Spinal cord (tissue), 10 donors: Measurements from ENCODE around the gene GAST. TPM values are rescaled to one million over a fixed set of nuclear protein-coding genes. Genes with fewer than 3 reads are reported as not detected.
"Not testable (repeated sequence)": the region's sequence is repeated elsewhere in the genome, so short reads cannot be mapped to it uniquely, and the experiment has no call there.

ENCODE experiments used
- DNase-seq, 6 donors: peaks; one replicate each; pipeline versions ENCODE4 v3.0.0 to v3.0.0-alpha.2; 2013 to 2015; ENCODE audit warnings: low spot score in 6 of 6, low read depth in 4 of 6
- H3K27ac ChIP-seq: one replicate; pipeline ENCODE4 v1.5.1; 2013; ENCODE audit warnings: low read depth, low read length, control low read depth
- H3K27me3 ChIP-seq: one replicate; pipeline ENCODE4 v1.6.1; 2013; ENCODE audit warnings: low read length; ENCODE audit not compliant: control insufficient read depth, insufficient read depth
- H3K36me3 ChIP-seq: one replicate; pipeline ENCODE4 v1.6.1; 2013; ENCODE audit warnings: low read length; ENCODE audit not compliant: control insufficient read depth, insufficient read depth
- H3K4me1 ChIP-seq: one replicate; pipeline ENCODE4 v1.6.1; 2013; ENCODE audit warnings: low read length; ENCODE audit not compliant: control insufficient read depth, insufficient read depth
- H3K4me3 ChIP-seq: one replicate; pipeline ENCODE4 v1.5.1; 2013; ENCODE audit warnings: low read depth, low read length, control low read depth
- H3K9me3 ChIP-seq: one replicate; pipeline ENCODE4 v1.6.1; 2013; ENCODE audit warnings: low read length; ENCODE audit not compliant: control insufficient read depth, insufficient read depth
- WGBS: methylation state at CpG from one replicate; pipeline ENCODE4 v1.1.5; 2013; ENCODE audit warnings: missing lambda C conversion rate; ENCODE audit not compliant: insufficient coverage; 5-methylcytosine and 5-hydroxymethylcytosine counted together
- polyA plus RNA-seq, 2 donors: library from polyadenylated mRNA; unstranded; fragments of 120-200 nt; gene quantifications; one replicate each; pipeline ENCODE4 v1.2.1, GENCODE V29; 2013; ENCODE audit not compliant: insufficient read length in 2 of 2
- total RNA-seq, 2 donors: library from RNA; depleted of rRNA in 1 of 2; stranded (reverse); fragments of 120-200 nt in 1 of 2; fragments of >200 nt in 1 of 2; gene quantifications; one replicate each; pipeline versions ENCODE4 v1.2.3 to v1.2.4, GENCODE V29; 2013 to 2014
- donor health status: healthy.

GAST gene
- total and polyA plus RNA-seq, 4 donors = 0.47 to 0.57 TPM; not detected in 2

DNA sequence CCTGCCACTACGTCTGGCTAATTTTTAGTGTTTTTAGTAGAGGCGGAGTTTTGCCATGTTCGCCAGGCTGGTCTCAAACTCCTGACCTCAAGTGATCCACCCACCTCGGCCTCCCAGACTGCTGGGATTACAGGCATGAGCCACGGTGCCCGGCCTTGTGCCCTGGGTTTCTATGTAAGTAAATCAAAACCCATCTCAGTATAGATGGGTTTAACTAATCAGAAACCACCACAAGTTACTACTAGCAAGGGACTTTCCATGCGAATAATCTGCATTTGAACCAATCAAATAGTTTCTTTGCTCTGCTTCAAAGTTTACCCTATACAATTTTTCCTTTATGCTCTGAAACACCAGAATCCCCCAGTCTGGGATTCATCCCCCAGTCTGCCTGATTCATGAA, 40.0 kb upstream of the GAST start:
- 100% methylated on average over 1 of the region's 7 CpGs for WGBS
- no peaks in the 10 kb centered on the region for H3K9me3 ChIP-seq
- H3K27ac ChIP-seq = no peak overlapping the region
- peaks cover 6% of the 10 kb centered on the region for H3K4me1 ChIP-seq
- no peaks in the 10 kb centered on the region for H3K27me3 ChIP-seq
- DNase-seq = no peak
- no peak overlapping the region for H3K4me3 ChIP-seq
- no peaks in the 10 kb centered on the region for H3K36me3 ChIP-seq

DNA sequence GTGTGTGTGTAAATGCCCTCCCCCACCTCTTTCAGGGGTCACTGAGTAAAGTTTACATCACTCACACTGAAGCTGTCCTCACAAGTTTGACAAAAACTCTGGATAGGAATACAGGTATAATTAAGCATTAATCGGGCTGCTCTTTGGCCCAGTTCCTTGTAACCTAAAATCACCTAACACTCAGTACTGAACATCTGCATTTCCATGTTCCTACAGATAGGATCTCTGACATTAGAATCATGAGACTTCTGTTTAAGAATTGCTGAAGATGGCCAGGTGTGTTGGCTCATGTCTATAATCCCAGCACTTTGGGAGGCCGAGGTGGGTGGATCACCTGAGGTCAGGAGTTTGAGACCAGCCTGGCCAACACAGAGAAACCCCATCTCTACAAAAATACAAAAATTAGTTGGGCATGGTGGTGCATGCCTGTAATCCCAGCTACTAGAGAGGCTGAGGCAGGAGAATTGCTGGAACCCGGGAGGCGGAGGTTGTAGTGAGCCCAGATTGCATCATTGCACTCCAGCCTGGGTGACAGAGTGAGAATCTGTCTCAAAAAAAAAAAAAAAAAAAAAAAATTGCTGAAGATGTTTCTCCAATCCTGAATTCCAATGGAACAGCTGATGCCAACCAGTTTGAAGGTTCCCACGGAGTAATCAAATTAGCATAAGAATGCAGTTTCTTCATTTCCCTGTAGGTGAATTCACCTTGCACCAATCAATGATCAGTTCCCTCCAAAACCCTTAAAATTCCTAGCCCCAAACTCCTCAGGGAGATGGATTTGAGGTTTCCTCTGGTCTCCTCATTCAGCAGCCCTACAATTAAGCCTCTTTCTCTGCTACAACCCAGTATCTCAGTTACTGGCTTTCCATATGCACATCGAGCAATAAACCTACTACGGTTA, 36.7 kb upstream of the GAST start:
- not testable (repeated sequence) for DNase-seq, H3K4me3 ChIP-seq, H3K9me3 ChIP-seq, H3K36me3 ChIP-seq, H3K27me3 ChIP-seq, H3K27ac ChIP-seq, H3K4me1 ChIP-seq
- WGBS = 70% methylated on average over 2 of the region's 7 CpGs

DNA sequence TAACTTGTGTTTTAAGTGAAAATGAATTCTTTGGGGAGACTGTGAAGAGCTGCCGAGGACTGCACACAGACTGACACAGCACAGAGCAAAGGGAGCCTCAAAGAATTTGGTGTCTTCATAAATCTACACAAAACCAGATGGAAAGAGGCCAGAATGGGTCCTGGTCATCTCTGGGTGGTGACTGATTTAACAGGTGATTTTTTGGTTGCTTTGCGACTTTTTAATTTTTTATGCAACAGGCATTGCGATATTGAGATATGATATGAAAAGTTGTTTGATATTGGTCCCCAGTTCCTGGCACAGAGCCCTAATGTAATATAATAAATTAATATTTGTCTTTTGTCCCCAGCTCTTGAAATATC, 36.1 kb upstream of the GAST start:
- H3K9me3 ChIP-seq = no peaks in the 10 kb centered on the region
- no peaks in the 10 kb centered on the region for H3K36me3 ChIP-seq
- H3K4me1 ChIP-seq = peaks cover 5% of the 10 kb centered on the region
- DNase-seq = no peak
- H3K4me3 ChIP-seq = no peak overlapping the region
- H3K27me3 ChIP-seq = no peaks in the 10 kb centered on the region
- no peak overlapping the region for H3K27ac ChIP-seq
- no CpG with 5 or more reads among the region's 3 CpGs for WGBS

DNA sequence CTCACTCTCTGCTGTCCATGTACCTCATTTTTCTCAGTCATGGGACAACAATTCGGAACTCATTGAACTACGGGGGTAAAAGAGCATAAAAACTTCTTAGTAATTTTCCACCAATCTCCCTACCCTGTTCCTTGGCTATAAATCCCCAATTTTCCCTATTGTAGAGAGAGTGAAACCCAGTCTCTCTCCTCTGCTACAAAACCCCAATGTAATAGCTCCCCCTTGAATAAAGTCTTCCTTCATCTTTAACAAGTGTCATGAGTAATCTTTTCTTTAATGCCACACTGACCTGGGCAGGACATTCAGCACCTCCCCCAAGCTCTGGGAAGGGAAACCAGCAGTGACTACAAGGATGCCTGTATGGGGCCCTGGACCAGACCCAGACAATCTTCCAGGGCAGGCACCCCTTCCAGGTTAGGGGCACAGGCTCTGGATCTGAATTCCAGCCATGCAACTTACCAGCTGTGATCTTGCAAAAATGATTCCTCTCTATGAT, 33.7 kb upstream of the GAST start:
- Histone ChIP-seq H3K4me1 (peaks cover 16% of the 10 kb centered on the region), H3K36me3 (no peaks in the 10 kb centered on the region), H3K27me3 (no peaks in the 10 kb centered on the region), H3K9me3 (no peaks in the 10 kb centered on the region), H3K4me3 (no peak overlapping the region), H3K27ac (no peak overlapping the region)
- WGBS = no CpG with 5 or more reads among the region's 2 CpGs
- no peak for DNase-seq

DNA sequence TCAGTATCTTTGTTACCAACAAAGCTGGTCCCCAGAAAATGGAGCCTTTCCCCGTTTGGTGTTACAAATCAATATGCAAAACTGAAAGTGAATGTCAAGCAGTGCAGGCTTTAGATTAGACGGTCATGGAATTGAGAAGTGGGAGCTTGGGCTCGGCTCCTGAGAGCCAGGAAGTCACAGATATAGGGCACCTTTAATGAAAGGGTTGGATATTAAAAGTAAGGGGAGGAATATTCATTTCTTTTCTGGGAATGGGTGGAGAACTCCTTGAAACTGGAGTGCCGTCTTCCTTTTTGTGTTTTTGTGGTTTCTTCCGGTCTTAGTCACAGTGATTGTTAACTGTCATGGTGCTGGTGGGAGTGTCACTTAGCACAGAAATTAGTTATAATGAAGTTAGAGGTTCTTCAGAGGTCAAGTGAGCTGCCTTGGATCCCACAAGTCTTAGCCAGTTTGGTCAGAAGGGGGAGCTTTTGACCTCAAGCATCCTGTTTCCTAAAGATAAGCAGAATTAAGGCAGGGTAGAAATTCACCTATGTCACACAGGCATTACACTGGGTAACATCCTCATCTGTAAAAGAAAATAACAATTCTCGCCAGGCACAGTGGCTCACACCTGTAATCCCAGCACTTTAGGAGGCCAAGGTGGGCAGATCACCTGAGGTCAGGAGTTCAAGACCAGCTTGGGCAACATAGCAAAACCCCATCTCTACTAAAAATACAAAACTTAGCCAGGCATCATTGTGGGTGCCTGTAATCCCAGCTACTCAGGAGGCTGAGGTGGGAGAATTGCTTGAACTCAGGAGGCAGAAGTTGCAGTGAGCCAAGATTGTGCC, 33.0 kb upstream of the GAST start:
- DNase-seq = no peak
- Histone ChIP-seq H3K9me3 (no peaks in the 10 kb centered on the region), H3K36me3 (no peaks in the 10 kb centered on the region), H3K27ac (no peak overlapping the region), H3K4me1 (peaks cover 23% of the 10 kb centered on the region), H3K4me3 (no peak overlapping the region), H3K27me3 (no peaks in the 10 kb centered on the region)
- 55% methylated on average over 6 of the region's 6 CpGs for WGBS

DNA sequence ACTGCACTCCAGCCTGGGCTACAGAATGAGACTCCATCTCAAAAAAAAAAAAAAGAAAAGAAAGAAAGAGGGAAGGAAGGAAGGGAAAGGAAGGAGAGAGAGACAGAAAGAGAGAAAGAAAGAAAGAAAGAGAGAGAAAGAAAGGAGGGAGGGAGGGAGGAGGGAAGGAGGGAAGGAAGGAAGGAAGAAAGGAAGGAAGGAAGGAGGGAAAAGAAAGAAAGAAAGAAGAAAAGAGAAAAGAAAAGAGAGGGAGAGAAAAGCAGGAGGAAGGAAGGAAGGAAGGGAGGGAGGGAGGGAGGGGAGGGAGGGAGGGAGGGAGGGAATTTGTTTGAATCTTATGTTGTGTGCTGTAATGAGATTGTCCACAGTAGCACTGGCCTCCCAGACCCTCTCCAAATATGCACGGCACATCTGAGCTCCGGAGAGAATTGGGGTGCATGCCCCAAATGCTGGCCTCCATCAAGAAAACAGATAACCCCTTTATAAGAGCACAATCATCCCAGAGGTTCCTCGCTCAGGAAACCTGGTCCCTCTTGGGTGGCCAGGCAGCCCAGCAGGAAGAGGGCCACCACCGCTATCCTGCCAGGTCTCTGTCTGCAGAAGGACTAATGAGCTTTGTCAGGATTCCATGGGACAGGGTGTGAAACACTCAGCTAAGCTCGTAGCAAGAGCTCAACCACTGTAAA, 32.2 kb upstream of the GAST start:
- Histone ChIP-seq H3K36me3 (no peaks in the 10 kb centered on the region), H3K27me3 (no peaks in the 10 kb centered on the region), H3K9me3 (no peaks in the 10 kb centered on the region), H3K4me1 (peaks cover 25% of the 10 kb centered on the region), H3K27ac (no peak overlapping the region), H3K4me3 (no peak overlapping the region)
- DNase-seq = no peak
- 47% methylated on average over 2 of the region's 5 CpGs for WGBS

DNA sequence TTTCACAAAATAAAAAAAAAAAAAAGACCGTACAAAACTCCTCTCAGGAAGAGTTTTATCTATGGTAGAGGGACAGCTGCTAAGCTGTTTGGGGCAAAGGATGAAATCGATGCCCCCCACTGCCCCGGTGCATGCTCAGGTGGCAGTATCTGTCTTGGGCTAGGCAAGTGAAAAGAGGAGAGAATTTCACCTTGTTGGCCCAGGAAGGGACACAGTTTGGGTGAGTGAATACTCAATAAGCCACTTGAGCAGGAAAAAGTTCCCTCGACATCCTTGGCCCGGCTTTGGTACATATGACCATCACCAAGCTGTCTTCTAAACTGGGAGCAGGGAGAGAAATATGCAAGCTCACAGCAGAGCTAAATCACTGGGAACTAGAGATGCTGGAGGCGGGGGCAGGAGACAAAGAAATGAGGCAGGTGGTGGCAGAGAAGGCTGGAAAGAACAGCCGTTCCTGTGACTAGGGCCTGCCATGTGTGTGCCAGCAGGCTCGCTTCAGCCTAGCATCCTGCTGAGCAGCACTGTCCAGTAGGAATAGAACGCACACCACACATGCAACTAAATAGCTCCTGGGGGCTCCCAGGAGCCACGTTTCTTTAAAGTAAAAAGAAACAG, 31.6 kb upstream of the GAST start:
- no peak overlapping the region for H3K27ac ChIP-seq
- H3K4me3 ChIP-seq = no peak overlapping the region
- WGBS = 52% methylated on average over 7 of the region's 10 CpGs
- DNase-seq = peak in 2 of 6 donors; percentile 27 to 60
- H3K4me1 ChIP-seq = peaks cover 25% of the 10 kb centered on the region
- no peaks in the 10 kb centered on the region for H3K27me3 ChIP-seq
- H3K36me3 ChIP-seq = no peaks in the 10 kb centered on the region
- no peaks in the 10 kb centered on the region for H3K9me3 ChIP-seq

DNA sequence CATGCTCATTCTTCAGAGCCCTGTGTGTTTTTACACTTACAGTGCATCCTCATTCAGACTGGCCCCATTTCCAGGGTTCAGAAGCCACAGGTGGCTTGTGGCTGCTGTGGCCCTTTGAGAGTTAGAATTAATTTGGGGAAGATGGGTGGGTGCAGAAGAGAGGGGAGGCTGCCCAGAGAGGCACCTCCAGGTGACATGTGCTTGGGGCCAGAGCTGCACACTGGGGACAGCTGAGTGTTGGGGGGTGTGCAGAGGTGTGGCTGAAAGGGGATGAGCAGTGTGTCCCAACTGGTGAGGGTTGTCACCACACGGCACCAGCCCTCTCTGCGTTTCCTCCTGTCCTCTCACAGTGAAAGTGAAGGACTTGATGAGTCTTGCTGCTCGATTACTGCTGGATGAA, 30.4 kb upstream of the GAST start:
- Histone ChIP-seq H3K4me3 (no peak overlapping the region), H3K9me3 (no peaks in the 10 kb centered on the region), H3K4me1 (peaks cover 25% of the 10 kb centered on the region), H3K27me3 (no peaks in the 10 kb centered on the region), H3K36me3 (no peaks in the 10 kb centered on the region), H3K27ac (no peak overlapping the region)
- no peak for DNase-seq
- WGBS = no CpG with 5 or more reads among the region's 3 CpGs

DNA sequence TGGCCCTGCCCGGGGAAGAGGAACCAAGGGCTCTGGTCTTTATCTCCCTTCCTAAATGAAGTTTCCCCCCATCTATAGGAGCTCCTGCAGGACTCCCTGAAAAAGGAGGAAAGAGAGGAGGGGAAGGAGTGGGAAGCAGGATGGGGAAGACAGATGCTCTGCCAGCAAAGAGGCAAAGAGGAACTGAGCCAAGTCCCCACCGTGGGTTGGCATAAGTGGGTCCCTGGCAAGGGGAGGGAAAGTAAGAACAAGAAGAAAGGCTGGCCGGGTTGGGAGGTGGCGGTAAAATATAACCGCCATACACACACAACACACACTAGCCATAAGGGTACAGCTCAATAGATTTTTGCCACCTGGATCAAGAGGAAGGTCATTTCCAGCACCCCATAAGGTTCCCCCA, 29.5 kb upstream of the GAST start:
- DNase-seq = no peak
- H3K27me3 ChIP-seq = no peaks in the 10 kb centered on the region
- no peaks in the 10 kb centered on the region for H3K36me3 ChIP-seq
- 60% methylated on average over 1 of the region's 5 CpGs for WGBS
- H3K9me3 ChIP-seq = no peaks in the 10 kb centered on the region
- peaks cover 27% of the 10 kb centered on the region for H3K4me1 ChIP-seq
- H3K4me3 ChIP-seq = no peak overlapping the region
- H3K27ac ChIP-seq = no peak overlapping the region
